PC-3 (cell line): ENCODE results near the gene SUSD3.

Source experiments
- EZH2 ChIP-seq: fragments of 300-600 bp; sonication (generic); IDR thresholded peaks from one replicate; pipeline ENCODE4 v1.6.1; 2017; ENCODE audit warnings: antibody characterized with exemption, mild to moderate bottlenecking, low read length; ENCODE audit not compliant: unreplicated experiment
- EZH2phosphoT487 ChIP-seq: fragments of 300-600 bp; sonication (generic); IDR thresholded peaks from 2 replicates; pipeline ENCODE4 v1.6.1; 2018; ENCODE audit warnings: mild to moderate bottlenecking, antibody characterized with exemption, low read length, borderline replicate concordance
- TF ChIP-seq, protein P1 (sequence below): fragments of 300-600 bp; sonication (generic); conservative IDR thresholded peaks from 2 replicates; pipeline ENCODE4 v1.5.1; 2017; ENCODE audit warnings: antibody characterized with exemption, low read depth, mild to moderate bottlenecking, low read length

- TF ChIP-seq, protein P1, sequence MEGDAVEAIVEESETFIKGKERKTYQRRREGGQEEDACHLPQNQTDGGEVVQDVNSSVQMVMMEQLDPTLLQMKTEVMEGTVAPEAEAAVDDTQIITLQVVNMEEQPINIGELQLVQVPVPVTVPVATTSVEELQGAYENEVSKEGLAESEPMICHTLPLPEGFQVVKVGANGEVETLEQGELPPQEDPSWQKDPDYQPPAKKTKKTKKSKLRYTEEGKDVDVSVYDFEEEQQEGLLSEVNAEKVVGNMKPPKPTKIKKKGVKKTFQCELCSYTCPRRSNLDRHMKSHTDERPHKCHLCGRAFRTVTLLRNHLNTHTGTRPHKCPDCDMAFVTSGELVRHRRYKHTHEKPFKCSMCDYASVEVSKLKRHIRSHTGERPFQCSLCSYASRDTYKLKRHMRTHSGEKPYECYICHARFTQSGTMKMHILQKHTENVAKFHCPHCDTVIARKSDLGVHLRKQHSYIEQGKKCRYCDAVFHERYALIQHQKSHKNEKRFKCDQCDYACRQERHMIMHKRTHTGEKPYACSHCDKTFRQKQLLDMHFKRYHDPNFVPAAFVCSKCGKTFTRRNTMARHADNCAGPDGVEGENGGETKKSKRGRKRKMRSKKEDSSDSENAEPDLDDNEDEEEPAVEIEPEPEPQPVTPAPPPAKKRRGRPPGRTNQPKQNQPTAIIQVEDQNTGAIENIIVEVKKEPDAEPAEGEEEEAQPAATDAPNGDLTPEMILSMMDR: no peak
- TF ChIP-seq EZH2 (no peak), EZH2phosphoT487 (no peak)
Measured at GRCh38 chr9:93077811-93078210, 19.3 kb downstream of the SUSD3 start.
